Measurements from ENCODE around the gene AGK.

DNA sequence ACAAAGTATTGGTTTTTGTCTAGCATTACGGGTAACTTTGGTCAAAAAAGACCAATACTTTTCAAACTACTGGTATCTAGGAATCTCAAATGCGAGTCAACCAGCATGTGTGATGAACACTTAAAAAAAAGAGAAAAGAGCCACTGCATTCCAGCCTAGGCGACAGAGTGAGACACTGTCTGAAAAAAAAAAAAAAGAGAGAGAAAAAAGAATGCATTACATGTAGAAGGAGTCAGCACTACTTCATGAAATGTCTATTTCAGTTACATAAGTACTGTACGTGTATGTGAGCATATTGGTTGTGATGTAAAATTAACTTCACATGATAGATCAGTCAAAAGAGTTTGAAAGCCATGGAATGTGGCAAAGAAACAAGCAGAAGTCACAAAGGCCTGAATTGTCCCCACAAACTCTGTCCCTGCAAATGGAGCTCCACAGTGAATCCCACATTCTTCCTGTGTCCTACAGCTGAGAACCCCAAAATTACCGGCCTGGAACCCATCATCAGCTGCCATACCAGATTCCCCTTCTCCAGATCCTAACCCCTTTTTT, 149.2 kb downstream of the AGK start:
- TF ChIP-seq, protein P1, sequence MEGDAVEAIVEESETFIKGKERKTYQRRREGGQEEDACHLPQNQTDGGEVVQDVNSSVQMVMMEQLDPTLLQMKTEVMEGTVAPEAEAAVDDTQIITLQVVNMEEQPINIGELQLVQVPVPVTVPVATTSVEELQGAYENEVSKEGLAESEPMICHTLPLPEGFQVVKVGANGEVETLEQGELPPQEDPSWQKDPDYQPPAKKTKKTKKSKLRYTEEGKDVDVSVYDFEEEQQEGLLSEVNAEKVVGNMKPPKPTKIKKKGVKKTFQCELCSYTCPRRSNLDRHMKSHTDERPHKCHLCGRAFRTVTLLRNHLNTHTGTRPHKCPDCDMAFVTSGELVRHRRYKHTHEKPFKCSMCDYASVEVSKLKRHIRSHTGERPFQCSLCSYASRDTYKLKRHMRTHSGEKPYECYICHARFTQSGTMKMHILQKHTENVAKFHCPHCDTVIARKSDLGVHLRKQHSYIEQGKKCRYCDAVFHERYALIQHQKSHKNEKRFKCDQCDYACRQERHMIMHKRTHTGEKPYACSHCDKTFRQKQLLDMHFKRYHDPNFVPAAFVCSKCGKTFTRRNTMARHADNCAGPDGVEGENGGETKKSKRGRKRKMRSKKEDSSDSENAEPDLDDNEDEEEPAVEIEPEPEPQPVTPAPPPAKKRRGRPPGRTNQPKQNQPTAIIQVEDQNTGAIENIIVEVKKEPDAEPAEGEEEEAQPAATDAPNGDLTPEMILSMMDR (conservative IDR thresholded peaks at IDR 0.05): no peak
- TF ChIP-seq EZH2 (IDR thresholded peaks at IDR 0.05; ENCODE audit: low read depth): no peak

Measured in PC-9 (cell line).